Measurements from ENCODE around the gene ADAMTSL3.
"Not testable (repeated sequence)": the region's sequence is repeated elsewhere in the genome, so short reads cannot be mapped to it uniquely, and the experiment has no call there.

ADAMTSL3 gene

DNA sequence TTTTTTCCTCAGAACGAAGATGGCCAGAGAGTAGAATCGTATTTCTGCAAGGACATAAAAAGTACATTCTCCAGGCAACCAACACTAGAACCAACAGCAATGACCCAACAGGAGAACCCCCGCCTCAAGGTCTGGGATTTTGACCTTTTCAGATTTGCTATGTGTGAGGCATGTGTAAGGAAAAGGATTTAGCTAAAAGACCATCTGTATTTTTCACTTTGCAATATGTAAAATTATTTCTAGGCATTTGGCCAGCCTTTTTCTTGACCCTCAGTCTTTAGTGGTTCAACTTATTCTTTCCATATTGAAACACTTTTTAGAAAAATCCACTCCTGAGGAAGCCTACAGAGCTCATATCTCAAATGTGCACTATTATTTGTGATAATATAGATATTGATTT lies 362.4 kb downstream of the ADAMTSL3 start:
- Histone ChIP-seq H3K27me3 (ENCODE audit: low read depth, low read length) (no peaks in the 10 kb centered on the region), H3K4me1 (ENCODE audit: control insufficient read depth in 1 of 2, insufficient read depth in 2 of 2, low read length in 2 of 2) (no peaks in the 10 kb centered on the region), H3K27ac (ENCODE audit: low read length) (no peak overlapping the region), H3K9me3 (ENCODE audit: control insufficient read depth in 1 of 2, low read length in 2 of 2) (peaks cover 0 to 6% of the 10 kb centered on the region in 2 donors), H3K36me3 (ENCODE audit: control insufficient read depth in 1 of 2, insufficient read depth in 2 of 2, low read length in 2 of 2) (peaks cover 0 to 18% of the 10 kb centered on the region in 2 donors), H3K4me3 (ENCODE audit: low read depth in 1 of 2, low read length in 2 of 2) (no peak overlapping the region)

DNA sequence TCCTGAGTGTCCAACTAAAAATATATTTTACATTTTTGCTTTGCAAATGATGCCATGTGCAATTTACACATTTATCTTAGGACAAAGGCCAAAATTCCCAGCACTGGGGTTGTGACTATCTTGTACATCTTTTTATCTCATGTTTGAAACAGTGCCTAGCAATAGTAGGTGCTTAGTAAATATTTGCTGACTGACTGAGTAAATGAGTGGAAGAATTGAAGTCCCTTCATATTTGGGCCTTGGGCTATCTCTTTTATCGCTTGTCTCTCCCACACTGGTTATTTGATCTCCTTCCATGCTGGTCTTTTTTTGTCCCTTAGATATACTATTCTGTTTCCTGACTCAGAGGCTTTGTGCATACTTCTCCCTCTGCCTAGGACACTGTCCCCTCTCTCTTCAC lies 368.6 kb downstream of the ADAMTSL3 start:
- no peaks in the 10 kb centered on the region for H3K27me3 ChIP-seq (ENCODE audit: low read depth, low read length)
- no peaks in the 10 kb centered on the region for H3K4me1 ChIP-seq (ENCODE audit: control insufficient read depth in 1 of 2, insufficient read depth in 2 of 2, low read length in 2 of 2)
- H3K36me3 ChIP-seq (ENCODE audit: control insufficient read depth in 1 of 2, insufficient read depth in 2 of 2, low read length in 2 of 2): peaks cover 0 to 31% of the 10 kb centered on the region in 2 donors
- H3K9me3 ChIP-seq (ENCODE audit: control insufficient read depth in 1 of 2, low read length in 2 of 2): no peaks in the 10 kb centered on the region
- H3K27ac ChIP-seq (ENCODE audit: low read length): no peak overlapping the region
- H3K4me3 ChIP-seq (ENCODE audit: low read depth in 1 of 2, low read length in 2 of 2): no peak overlapping the region

DNA sequence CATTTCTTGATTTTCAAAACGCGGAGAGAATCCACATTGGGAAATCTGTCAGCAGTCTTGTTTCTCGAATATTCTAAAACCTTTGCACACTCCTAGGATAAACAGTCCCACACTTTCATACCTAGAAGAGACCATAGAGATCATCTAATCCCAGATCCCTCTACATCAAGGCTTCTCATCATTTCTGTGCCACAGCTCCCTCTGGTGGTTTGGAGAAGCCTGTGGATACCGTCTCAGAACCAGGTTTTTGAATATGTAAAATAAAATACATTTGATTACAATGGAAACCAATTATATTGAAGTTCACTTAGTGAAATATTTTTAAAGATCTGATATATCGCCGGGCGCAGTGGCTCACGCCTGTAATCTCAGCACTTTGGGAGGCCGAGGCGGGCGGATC lies 369.7 kb downstream of the ADAMTSL3 start:
- Histone ChIP-seq H3K27me3 (ENCODE audit: low read depth, low read length) (no peaks in the 10 kb centered on the region), H3K4me1 (ENCODE audit: control insufficient read depth in 1 of 2, insufficient read depth in 2 of 2, low read length in 2 of 2) (no peaks in the 10 kb centered on the region), H3K4me3 (ENCODE audit: low read depth in 1 of 2, low read length in 2 of 2) (no peak overlapping the region), H3K27ac (ENCODE audit: low read length) (no peak overlapping the region), H3K36me3 (ENCODE audit: control insufficient read depth in 1 of 2, insufficient read depth in 2 of 2, low read length in 2 of 2) (peaks cover 0 to 26% of the 10 kb centered on the region in 2 donors), H3K9me3 (ENCODE audit: control insufficient read depth in 1 of 2, low read length in 2 of 2) (no peaks in the 10 kb centered on the region)

DNA sequence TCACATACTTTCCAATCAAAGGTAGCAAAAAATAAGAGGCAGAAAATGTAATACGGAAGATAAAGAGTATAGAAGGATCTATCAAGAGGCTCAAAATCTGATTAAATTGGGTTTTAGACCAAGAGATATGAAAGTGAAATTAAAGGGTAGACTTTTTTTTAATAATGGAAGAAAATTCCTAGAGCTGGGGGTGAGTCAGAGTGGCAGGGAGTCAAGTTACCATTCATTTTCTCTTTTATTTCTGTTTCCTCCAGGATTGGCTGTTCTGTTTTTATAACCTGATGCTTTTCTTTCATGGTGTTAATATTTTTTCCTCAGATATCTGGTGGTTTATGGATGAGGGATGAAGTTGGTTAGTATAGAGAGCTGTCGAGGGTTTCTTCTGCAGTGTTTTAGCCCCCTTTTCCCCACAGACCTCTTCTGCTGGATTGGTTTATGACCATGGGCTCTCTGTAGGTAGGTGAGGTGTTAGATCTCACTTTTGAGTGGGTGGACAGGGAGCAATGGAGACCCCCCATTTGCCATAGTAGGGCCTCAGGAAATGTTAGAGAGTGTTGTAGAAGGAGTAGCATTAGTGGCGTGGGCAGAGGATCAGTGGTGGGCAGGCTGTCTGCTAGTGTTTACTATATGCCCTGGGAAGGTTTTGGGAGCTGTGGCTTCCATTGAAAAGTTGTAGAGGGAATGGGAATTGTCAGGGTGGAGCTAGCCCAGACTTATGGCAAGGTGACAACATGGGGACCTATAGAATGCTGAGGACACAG lies 380.1 kb downstream of the ADAMTSL3 start:
- Histone ChIP-seq H3K9me3 (ENCODE audit: control insufficient read depth in 1 of 2, low read length in 2 of 2) (peaks cover 0 to 4% of the 10 kb centered on the region in 2 donors), H3K36me3 (ENCODE audit: control insufficient read depth in 1 of 2, insufficient read depth in 2 of 2, low read length in 2 of 2) (peaks cover 4 to 19% of the 10 kb centered on the region in 2 donors), H3K27ac (ENCODE audit: low read length) (no peak overlapping the region), H3K4me3 (ENCODE audit: low read depth in 1 of 2, low read length in 2 of 2) (no peak overlapping the region), H3K4me1 (ENCODE audit: control insufficient read depth in 1 of 2, insufficient read depth in 2 of 2, low read length in 2 of 2) (no peaks in the 10 kb centered on the region), H3K27me3 (ENCODE audit: low read depth, low read length) (no peaks in the 10 kb centered on the region)

DNA sequence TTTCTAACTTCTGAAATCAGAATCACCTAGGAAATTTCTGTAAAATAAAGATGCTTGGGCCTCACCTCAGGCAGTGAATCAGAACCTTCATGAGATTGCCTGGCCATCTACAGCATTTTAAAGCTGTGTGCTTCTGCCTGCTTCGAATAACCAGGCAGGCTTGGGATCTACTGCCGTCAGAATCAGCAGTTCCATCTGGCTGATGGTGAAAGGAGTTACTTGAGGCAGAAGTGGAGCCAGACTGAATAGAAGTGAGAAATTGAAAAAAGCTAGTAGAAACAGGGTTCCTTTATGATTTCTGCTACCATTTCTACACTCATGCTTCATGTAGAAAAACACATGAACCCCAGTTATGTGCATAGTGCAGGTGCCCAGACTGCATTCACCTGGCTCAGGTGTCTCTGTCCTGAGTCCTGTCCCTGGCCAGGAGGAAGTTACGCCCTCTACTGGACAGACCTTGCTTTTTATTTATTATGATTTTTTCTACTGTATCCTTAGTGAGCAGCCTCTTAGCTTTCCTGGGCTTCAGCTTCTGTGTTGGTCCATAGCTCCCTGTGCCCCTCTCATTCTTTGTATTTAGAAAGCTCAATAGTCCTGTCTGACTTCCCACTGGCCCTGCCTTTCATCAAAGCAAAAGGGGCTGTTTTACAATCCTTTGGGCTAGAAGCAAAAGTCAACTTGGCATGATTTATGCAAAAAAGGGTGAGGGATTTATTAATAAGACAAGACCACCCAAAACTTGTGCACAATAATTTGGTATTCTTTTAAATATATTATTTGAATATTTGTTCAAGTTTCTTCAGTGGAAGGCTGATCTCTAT lies 380.9 kb downstream of the ADAMTSL3 start:
- Histone ChIP-seq H3K36me3 (ENCODE audit: control insufficient read depth in 1 of 2, insufficient read depth in 2 of 2, low read length in 2 of 2) (peaks cover 4 to 18% of the 10 kb centered on the region in 2 donors), H3K4me1 (ENCODE audit: control insufficient read depth in 1 of 2, insufficient read depth in 2 of 2, low read length in 2 of 2) (no peaks in the 10 kb centered on the region), H3K27me3 (ENCODE audit: low read depth, low read length) (no peaks in the 10 kb centered on the region), H3K27ac (ENCODE audit: low read length) (no peak overlapping the region), H3K4me3 (ENCODE audit: low read depth in 1 of 2, low read length in 2 of 2) (no peak overlapping the region), H3K9me3 (ENCODE audit: control insufficient read depth in 1 of 2, low read length in 2 of 2) (no peaks in the 10 kb centered on the region)

DNA sequence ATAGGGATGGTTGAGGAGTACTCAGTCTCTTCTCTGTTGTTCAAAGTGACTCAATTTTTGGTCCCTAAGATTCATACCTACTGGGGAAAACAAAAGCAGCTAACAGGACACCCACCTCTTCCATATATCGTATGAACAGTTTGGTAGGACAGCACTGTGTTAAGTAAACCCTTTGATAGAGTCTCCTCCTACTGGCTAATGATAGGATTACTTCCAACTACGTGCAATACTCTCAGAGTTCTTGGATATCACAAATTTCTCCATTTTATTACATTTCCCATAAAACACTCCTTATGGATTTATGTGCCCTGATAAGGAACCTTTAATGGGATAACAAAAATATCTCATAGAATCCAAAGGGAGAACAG lies 381.5 kb downstream of the ADAMTSL3 start:
- no peaks in the 10 kb centered on the region for H3K27me3 ChIP-seq (ENCODE audit: low read depth, low read length)
- no peak overlapping the region for H3K27ac ChIP-seq (ENCODE audit: low read length)
- H3K36me3 ChIP-seq (ENCODE audit: control insufficient read depth in 1 of 2, insufficient read depth in 2 of 2, low read length in 2 of 2): peaks cover 4 to 17% of the 10 kb centered on the region in 2 donors
- H3K9me3 ChIP-seq (ENCODE audit: control insufficient read depth in 1 of 2, low read length in 2 of 2): no peaks in the 10 kb centered on the region
- H3K4me1 ChIP-seq (ENCODE audit: control insufficient read depth in 1 of 2, insufficient read depth in 2 of 2, low read length in 2 of 2): no peaks in the 10 kb centered on the region
- no peak overlapping the region for H3K4me3 ChIP-seq (ENCODE audit: low read depth in 1 of 2, low read length in 2 of 2)

DNA sequence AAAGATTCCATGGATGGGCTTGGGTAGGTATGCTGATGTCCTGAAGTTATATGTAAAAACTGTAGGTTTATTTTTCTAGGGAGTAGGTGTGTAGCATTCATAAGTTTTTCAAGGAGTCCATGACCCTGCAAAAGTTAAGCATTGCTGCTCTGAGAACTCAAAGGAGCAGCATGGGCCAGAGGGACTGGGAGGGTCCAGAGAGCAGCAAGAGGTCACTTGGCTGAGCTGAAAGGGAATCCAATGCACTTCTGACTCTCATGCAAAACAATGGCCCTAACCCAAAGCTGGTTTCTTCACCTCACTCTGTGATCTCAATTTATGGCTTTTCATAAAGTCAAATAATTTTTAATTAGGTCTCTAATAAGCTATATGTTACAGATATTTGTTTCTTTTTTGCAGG lies 383.4 kb downstream of the ADAMTSL3 start:
- Histone ChIP-seq H3K27ac (ENCODE audit: low read length) (no peak overlapping the region), H3K4me3 (ENCODE audit: low read depth in 1 of 2, low read length in 2 of 2) (no peak overlapping the region), H3K36me3 (ENCODE audit: control insufficient read depth in 1 of 2, insufficient read depth in 2 of 2, low read length in 2 of 2) (peaks cover 0 to 17% of the 10 kb centered on the region in 2 donors), H3K27me3 (ENCODE audit: low read depth, low read length) (no peaks in the 10 kb centered on the region), H3K9me3 (ENCODE audit: control insufficient read depth in 1 of 2, low read length in 2 of 2) (no peaks in the 10 kb centered on the region), H3K4me1 (ENCODE audit: control insufficient read depth in 1 of 2, insufficient read depth in 2 of 2, low read length in 2 of 2) (no peaks in the 10 kb centered on the region)

DNA sequence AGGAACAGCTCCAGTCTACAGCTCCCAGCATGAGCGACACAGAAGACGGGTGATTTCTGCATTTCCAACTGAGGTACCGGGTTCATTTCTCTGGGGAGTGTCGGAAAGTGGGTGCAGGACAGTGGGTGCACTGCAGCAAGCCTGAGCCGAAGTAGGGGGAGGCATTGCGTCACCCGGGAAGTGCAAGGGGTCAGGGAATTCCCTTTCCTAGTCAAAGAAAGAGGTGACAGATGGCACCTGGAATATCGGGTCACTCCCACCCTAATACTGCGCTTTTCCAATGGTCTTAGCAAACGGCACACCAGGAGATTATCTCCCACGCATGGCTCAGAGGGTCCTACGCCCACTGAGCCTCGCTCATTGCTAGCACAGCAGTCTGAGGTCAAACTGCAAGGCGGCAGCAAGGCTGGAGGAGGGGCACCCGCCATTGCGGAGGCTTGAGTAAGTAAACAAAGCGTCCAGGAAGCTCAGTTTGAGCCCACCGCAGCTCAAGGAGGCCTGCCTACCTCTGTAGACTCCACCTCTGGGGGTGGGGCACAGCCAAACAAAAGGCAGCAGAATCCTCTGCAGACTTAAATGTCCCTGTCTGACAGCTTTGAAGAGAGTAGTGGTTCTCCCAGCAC lies 388.6 kb downstream of the ADAMTSL3 start:
- H3K4me3 ChIP-seq (ENCODE audit: low read depth in 1 of 2, low read length in 2 of 2); H3K4me1 ChIP-seq (ENCODE audit: control insufficient read depth in 1 of 2, insufficient read depth in 2 of 2, low read length in 2 of 2); H3K27ac ChIP-seq (ENCODE audit: low read length); H3K27me3 ChIP-seq (ENCODE audit: low read depth, low read length); H3K9me3 ChIP-seq (ENCODE audit: control insufficient read depth in 1 of 2, low read length in 2 of 2): not testable (repeated sequence)
- peaks cover 0 to 12% of the 10 kb centered on the region in 2 donors for H3K36me3 ChIP-seq (ENCODE audit: control insufficient read depth in 1 of 2, insufficient read depth in 2 of 2, low read length in 2 of 2)

DNA sequence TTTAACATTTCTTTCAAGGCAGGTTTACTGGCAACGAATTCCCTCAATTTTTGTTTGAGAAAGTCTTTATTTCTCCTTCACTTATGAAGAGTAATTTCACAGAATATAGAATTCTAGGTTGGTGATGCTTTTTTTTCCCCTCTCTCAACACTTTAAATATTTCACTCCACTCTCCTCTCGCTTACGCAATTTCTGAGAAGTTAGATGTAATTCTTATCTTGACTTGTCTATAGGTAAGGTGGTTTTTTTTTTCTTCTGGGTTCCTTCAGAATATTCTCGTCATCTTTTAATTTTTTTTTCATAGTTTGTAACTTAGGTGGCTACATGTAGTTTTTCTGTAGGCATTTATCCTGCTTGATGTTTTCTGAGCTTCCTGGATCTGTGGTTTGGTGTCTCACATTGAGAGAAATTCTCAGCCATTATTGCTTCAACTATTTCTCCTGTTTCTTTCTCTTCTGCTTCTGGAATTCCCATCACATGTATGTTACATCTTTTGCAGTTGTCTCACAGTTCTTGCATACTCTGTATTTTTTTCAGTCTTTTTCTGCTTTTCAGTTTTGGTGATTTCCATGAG lies 392.2 kb downstream of the ADAMTSL3 start:
- Histone ChIP-seq H3K4me3 (ENCODE audit: low read depth in 1 of 2, low read length in 2 of 2) (no peak overlapping the region), H3K27ac (ENCODE audit: low read length) (no peak overlapping the region), H3K36me3 (ENCODE audit: control insufficient read depth in 1 of 2, insufficient read depth in 2 of 2, low read length in 2 of 2) (no peaks in the 10 kb centered on the region), H3K9me3 (ENCODE audit: control insufficient read depth in 1 of 2, low read length in 2 of 2) (peaks cover 0 to 7% of the 10 kb centered on the region in 2 donors), H3K27me3 (ENCODE audit: low read depth, low read length) (no peaks in the 10 kb centered on the region), H3K4me1 (ENCODE audit: control insufficient read depth in 1 of 2, insufficient read depth in 2 of 2, low read length in 2 of 2) (no peaks in the 10 kb centered on the region)

DNA sequence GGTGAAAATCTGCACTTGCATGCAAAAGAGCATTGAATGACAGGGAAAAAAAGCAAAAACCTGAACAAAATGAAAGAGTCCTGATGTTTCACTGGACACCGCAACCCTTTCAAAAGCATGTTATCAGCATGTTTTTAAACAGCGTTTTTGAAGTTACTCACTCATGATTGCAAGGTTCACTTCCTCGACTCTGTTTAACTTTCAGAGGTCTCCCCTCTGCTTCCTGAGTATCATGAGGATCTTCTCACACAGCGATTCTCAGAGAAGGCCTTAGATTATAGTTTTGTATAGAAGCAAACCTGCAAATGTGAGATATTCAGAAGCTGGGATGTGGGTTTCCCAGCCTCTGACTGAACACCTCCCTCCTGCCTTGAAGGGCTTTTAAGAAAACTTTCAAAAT lies 395.6 kb downstream of the ADAMTSL3 start:
- H3K36me3 ChIP-seq (ENCODE audit: control insufficient read depth in 1 of 2, insufficient read depth in 2 of 2, low read length in 2 of 2); H3K4me3 ChIP-seq (ENCODE audit: low read depth in 1 of 2, low read length in 2 of 2); H3K4me1 ChIP-seq (ENCODE audit: control insufficient read depth in 1 of 2, insufficient read depth in 2 of 2, low read length in 2 of 2); H3K27me3 ChIP-seq (ENCODE audit: low read depth, low read length); H3K9me3 ChIP-seq (ENCODE audit: control insufficient read depth in 1 of 2, low read length in 2 of 2); H3K27ac ChIP-seq (ENCODE audit: low read length): not testable (repeated sequence)

DNA sequence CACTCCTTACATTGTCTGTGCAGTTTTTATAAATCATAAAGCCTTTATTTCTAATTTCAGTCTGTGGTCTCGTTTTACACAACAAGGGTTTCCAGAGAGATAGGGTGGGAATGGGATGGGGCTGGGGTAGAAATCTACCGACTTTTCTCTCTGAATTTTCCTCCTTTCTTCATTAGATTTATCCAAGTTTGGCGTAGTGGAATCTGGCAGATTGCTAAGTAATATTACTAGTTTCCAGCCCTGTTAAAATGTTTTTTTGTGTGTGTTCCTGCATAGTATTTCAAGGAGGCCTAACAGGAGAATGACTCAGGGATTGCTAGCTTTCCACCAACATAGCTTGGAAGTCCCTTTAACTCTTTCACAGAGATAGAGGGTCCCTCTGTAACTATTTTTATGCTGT lies 396.2 kb downstream of the ADAMTSL3 start:
- Histone ChIP-seq H3K27ac (ENCODE audit: low read length) (no peak overlapping the region), H3K36me3 (ENCODE audit: control insufficient read depth in 1 of 2, insufficient read depth in 2 of 2, low read length in 2 of 2) (no peaks in the 10 kb centered on the region), H3K9me3 (ENCODE audit: control insufficient read depth in 1 of 2, low read length in 2 of 2) (peaks cover 0 to 7% of the 10 kb centered on the region in 2 donors), H3K27me3 (ENCODE audit: low read depth, low read length) (no peaks in the 10 kb centered on the region), H3K4me3 (ENCODE audit: low read depth in 1 of 2, low read length in 2 of 2) (no peak overlapping the region), H3K4me1 (ENCODE audit: control insufficient read depth in 1 of 2, insufficient read depth in 2 of 2, low read length in 2 of 2) (no peaks in the 10 kb centered on the region)

Data from muscle layer of duodenum (tissue), 2 donors.